Activated T-cell treated with anti-CD3 and anti-CD28 coated beads, Interleukin-2, amount 50 U/mL, for 24 hours (primary cell): ENCODE results near the gene ACKR2.

Source experiments
- DNase-seq: peaks from one replicate; pipeline ENCODE4 v3.0.0-alpha.2; 2020
- H3K27ac Mint-ChIP-seq: 2 replicates; pipeline ENCODE4 v1.8.0; 2020; ENCODE audit warnings: mild to moderate bottlenecking, mixed read lengths
- H3K27me3 Mint-ChIP-seq: 2 replicates; pipeline ENCODE4 v1.8.0; 2020; ENCODE audit warnings: mixed read lengths
- H3K36me3 Mint-ChIP-seq: 2 replicates; pipeline ENCODE4 v1.8.0; 2020; ENCODE audit warnings: low read depth, mixed read lengths
- H3K4me1 Mint-ChIP-seq: 2 replicates; pipeline ENCODE4 v1.8.0; 2020; ENCODE audit warnings: low read depth, mixed read lengths
- H3K4me3 Mint-ChIP-seq: 2 replicates; pipeline ENCODE4 v1.8.0; 2020; ENCODE audit warnings: mild to moderate bottlenecking, moderate library complexity, mixed read lengths
- H3K9me3 Mint-ChIP-seq: 2 replicates; pipeline ENCODE4 v1.8.0; 2020; ENCODE audit warnings: mixed read lengths

ACKR2 gene

DNA sequence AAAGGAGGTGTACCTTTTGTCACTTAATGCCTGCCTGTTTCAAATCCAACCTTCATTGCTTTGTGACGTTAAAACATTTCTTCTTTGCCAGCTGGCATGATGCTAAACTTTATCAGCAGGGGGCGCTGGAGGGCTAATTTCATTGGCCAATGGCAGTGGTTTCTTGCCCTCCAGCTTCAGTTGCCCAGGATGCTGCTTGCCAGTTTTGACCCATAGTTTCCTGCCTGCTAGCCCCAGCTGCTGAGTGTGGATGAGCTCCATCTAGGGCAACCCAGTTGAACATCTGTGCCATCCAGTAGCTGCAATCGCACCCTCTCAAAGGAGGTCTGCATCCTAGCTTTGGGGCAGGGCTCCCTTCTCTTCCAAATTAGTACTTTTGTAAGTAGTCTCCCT is 22.1 kb downstream of the ACKR2 start:
- peak; percentile 77 for DNase-seq
- Mint-ChIP-seq H3K27ac (no peak overlapping the region), H3K4me3 (no peak overlapping the region), H3K9me3 (no peaks in the 10 kb centered on the region), H3K27me3 (peaks cover 4% of the 10 kb centered on the region), H3K36me3 (no peaks in the 10 kb centered on the region), H3K4me1 (peaks cover 4% of the 10 kb centered on the region)

DNA sequence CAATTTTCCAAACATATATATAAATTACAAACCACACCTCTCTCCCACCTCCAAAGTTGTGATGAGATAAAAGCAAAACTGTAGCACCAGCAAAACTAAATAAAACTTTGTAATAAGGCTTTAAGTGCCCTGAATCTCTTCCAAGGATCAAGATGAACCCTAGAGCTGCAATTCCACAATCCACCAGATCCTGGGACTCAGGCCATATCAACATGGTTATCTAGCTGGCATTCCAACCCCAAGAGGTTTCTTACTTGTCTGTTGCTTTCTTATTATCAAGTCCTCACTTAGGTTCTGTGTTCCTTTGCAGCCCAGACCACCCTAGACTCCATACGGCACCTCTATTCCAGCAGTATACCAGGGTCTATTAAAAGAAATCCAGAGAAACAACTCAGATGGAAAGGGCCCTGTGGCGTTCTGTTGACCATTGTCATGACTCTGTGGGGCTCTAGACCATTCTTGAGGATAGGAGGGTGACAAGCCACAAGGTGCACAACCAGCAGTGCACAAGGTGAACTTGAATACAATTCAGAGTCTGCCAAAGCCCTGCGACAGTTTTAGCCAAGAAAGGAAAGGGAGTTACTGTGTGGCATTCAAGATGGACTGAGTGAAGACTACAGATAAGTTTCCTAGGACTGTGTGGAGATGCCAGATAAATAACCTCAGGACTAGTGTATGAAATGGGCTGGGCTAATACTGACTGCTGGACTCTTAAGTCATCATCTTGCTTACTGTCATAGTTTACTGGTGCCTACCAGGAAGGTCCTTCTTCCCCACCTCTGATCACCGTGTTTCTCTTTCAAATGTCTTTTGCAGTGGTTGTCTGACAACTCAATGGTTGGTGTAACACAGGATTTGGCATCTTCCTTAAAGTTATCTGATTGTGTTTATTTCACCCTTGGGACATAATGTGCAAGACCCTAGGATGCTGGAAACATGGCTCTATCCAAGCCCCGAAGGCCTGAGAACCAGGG is 27.2 kb downstream of the ACKR2 start:
- H3K4me3 Mint-ChIP-seq, result no peak overlapping the region
- H3K27me3 Mint-ChIP-seq, result peaks cover 6% of the 10 kb centered on the region
- H3K27ac Mint-ChIP-seq, result no peak overlapping the region

DNA sequence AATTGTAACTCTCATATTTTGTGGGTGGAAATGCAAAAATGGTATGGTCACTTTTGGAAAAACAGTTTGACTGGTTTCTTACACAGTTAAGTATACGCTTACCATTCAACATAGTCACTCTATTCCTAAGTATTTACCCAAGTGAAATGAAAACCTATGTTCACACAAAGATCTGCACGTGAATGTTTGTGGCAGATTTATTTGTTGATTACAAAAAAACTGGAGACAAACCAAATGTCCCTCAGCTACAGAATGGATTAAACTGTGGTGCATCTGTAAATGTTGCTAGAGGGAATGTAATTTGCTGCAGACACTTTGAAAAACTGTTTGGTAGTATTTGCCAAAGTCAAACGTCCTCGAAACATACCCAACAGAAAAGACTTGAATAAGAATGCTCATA is 29.3 kb downstream of the ACKR2 start:
- Mint-ChIP-seq H3K27ac (no peak overlapping the region), H3K36me3 (no peaks in the 10 kb centered on the region), H3K9me3 (no peaks in the 10 kb centered on the region)

More for the DNA sequence above, 27.2 kb downstream of the ACKR2 start:
- no peaks in the 10 kb centered on the region for H3K36me3 Mint-ChIP-seq
- peaks cover 5% of the 10 kb centered on the region for H3K4me1 Mint-ChIP-seq
- no peaks in the 10 kb centered on the region for H3K9me3 Mint-ChIP-seq
- DNase-seq, result no peak

DNA sequence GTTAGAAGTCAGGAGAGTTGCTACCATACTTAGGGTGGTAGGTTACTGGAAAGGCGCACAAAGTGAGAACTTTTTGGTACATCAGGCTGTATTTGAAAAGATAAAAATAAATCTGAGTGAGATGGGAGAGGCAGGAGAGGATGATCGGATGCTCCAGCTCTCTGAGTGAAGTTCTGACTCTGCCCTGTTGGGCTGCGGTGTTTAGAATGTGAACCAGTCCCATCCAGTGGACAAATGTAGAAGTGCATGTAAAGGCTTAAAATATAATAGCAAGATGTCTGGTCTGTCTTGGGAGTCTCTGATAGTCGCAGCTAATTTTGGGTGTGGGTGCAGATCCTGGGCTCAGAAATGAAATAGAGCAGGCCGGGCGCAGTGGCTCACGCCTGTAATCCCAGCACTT is 30.4 kb downstream of the ACKR2 start:
- Mint-ChIP-seq H3K27me3 (peaks cover 6% of the 10 kb centered on the region), H3K36me3 (no peaks in the 10 kb centered on the region), H3K4me1 (peaks cover 5% of the 10 kb centered on the region), H3K4me3 (no peak overlapping the region), H3K9me3 (no peaks in the 10 kb centered on the region), H3K27ac (no peak overlapping the region)
- DNase-seq, result no peak

More for the DNA sequence above, 29.3 kb downstream of the ACKR2 start:
- Mint-ChIP-seq H3K4me1 (peaks cover 5% of the 10 kb centered on the region), H3K4me3 (no peak overlapping the region), H3K27me3 (peaks cover 6% of the 10 kb centered on the region)
- DNase-seq, result no peak

DNA sequence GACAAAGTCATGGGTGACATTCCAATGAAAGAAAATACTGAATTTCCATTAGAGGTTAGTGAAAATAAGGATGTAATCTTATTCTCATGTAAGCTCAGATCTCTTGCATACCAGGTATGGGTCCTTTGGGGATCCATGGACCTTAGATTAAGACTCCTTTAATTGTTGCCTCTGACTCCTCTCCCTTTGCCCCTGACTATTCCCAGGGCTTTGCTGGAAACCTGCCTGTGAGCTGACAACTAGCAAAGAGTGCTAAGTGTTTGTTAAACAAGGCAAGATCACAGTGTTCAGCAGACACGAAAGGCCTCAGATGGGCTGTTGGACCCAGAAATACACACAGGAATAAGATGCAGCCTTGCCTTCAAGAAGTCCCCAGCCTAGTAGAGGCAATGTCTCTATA is 32.1 kb downstream of the ACKR2 start:
- Mint-ChIP-seq H3K36me3 (no peaks in the 10 kb centered on the region), H3K27me3 (peaks cover 6% of the 10 kb centered on the region), H3K4me3 (no peak overlapping the region), H3K9me3 (no peaks in the 10 kb centered on the region), H3K27ac (no peak overlapping the region), H3K4me1 (peaks cover 10% of the 10 kb centered on the region)
- no peak for DNase-seq

DNA sequence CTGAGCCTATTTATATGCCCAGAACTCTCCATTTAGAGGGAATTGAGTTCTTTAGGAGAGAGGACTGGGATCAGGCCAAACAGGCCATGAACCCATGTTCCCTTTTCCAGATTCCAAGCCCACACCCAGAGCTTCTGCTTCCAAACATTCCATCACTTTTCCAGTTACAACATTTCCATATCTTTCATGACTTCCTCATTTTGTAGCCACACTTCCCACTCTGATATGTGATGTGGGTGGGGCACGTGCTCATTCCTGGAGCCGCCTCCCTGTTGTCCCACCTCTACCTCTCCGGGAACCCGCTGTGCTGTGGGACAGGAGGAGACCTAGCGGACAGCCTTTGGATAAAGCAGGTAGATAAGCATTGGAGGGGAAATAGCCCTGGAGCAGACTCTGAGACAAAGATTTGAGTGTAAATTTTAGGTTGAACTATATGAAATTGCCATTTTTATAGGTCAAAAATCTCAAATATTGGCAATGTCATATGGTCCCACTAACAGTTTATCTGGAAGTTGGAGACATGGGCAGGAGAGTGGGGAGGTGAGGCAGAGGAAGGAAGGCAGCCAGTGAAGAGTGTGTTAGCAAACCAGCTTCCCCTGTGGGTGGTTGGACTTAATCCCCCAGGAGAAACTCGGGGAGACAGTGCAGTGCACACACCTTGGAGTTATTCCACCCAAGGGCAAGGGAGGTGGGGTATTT is 34.6 kb downstream of the ACKR2 start:
- H3K27ac Mint-ChIP-seq, result no peak overlapping the region
- H3K4me1 Mint-ChIP-seq, result peaks cover 25% of the 10 kb centered on the region

DNA sequence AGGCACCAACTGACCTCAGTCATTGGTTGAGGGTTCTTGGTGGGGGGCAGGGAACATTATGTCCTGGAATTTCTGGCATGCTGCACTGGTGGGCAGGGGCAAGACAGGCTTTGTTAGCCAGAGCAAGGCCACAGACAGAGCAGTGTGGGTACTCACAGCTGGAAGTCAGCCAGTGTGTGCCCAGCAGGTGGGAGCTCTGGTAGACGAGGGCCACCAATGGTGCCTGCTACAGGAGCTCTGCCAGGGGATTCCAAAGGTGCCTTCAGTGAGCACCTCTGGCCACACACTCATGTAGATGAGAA is 35.1 kb downstream of the ACKR2 start:
- H3K27me3 Mint-ChIP-seq, result peaks cover under 1% of the 10 kb centered on the region
- no peaks in the 10 kb centered on the region for H3K9me3 Mint-ChIP-seq
- H3K27ac Mint-ChIP-seq, result no peak overlapping the region

More for the DNA sequence above, 34.6 kb downstream of the ACKR2 start:
- no peaks in the 10 kb centered on the region for H3K9me3 Mint-ChIP-seq
- no peaks in the 10 kb centered on the region for H3K36me3 Mint-ChIP-seq
- peaks cover 6% of the 10 kb centered on the region for H3K27me3 Mint-ChIP-seq
- no peak overlapping the region for H3K4me3 Mint-ChIP-seq
- no peak for DNase-seq

DNA sequence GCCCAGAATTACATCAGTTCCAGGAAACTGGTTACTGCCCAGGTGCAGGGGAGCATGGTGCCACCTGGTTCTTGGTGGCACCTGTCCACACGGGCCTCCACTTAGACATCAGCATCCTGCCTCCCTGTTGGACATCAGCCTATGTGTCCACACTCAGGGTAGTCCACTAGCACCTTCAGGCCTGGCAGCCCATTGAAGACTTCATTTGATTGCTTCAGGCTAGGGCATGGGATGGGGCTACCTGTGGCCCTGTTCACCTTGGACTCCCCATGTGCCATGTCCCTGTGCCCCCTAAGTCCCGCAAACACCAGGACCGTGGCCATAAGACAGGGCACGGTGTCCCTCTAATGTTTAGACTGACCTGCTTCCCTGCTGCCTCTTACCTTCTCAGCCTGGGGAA is 35.6 kb downstream of the ACKR2 start:
- Mint-ChIP-seq H3K9me3 (no peaks in the 10 kb centered on the region), H3K27me3 (no peaks in the 10 kb centered on the region), H3K4me1 (peaks cover 20% of the 10 kb centered on the region), H3K27ac (no peak overlapping the region), H3K36me3 (no peaks in the 10 kb centered on the region), H3K4me3 (no peak overlapping the region)
- no peak for DNase-seq

More for the DNA sequence above, 35.1 kb downstream of the ACKR2 start:
- no peaks in the 10 kb centered on the region for H3K36me3 Mint-ChIP-seq
- DNase-seq, result no peak
- peaks cover 24% of the 10 kb centered on the region for H3K4me1 Mint-ChIP-seq
- H3K4me3 Mint-ChIP-seq, result no peak overlapping the region

DNA sequence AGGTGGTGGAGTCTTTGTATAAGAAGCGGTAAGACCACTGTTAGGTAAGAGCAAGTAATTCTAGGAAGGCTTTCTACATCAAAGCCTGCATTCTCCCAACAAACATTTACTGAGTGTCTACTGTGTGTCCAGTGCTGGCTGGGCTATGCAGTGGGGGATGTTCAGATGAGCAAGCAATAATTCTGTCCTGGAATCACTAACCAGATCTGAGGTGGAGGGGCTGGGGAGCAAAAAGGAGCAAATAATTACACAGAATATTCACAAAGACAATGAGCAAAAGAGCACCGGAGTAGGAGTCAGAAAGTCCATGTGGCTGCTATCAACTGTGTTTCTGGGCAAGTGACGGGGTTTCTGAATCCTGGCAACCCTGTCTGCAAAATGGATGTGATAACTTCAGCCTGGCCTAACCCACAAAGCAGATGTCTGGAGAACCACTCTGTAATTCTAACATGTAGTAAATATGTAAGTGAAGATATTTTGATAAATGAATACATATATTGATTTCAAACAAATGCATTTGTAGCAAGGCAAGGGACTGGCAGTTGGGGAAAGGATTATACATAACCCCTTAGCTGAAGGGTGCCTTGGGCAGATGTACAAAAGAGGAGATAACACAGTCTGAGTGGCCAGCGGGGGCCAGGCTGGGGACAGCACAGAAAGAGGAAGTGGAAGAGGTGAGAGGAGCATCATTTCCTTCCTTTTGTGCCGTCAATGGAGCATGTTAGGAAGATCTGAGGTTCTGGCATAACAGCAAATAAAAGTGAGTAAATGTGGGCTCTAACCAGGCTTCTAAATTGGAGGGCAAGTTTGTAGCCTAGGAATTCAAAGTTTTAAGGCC is 37.7 kb downstream of the ACKR2 start:
- Mint-ChIP-seq H3K9me3 (no peaks in the 10 kb centered on the region), H3K27ac (peak overlapping the region; percentile 55), H3K4me3 (no peak overlapping the region), H3K4me1 (peaks cover 20% of the 10 kb centered on the region), H3K27me3 (no peaks in the 10 kb centered on the region), H3K36me3 (no peaks in the 10 kb centered on the region)
- no peak for DNase-seq

DNA sequence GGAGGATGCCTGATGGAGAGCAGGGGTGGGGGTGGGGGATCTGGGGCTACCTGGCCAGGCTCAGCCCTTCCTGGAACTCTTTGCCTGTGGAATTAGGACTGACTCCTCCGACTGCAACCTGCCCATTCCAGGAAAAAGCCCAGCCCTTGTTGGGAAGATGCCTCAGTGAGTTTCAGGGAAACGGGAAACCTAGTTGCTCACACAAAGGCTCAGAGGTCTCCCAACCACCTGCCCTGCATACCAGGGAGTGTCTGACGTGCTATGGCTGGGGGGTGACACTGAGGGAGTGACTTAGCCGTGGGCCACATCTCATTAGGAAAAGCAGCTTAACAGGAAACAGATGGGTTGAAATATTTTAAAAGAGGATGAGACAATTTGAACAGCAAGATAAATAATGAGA is 38.5 kb downstream of the ACKR2 start:
- no peaks in the 10 kb centered on the region for H3K9me3 Mint-ChIP-seq
- H3K36me3 Mint-ChIP-seq, result no peaks in the 10 kb centered on the region
- H3K27ac Mint-ChIP-seq, result no peak overlapping the region

DNA sequence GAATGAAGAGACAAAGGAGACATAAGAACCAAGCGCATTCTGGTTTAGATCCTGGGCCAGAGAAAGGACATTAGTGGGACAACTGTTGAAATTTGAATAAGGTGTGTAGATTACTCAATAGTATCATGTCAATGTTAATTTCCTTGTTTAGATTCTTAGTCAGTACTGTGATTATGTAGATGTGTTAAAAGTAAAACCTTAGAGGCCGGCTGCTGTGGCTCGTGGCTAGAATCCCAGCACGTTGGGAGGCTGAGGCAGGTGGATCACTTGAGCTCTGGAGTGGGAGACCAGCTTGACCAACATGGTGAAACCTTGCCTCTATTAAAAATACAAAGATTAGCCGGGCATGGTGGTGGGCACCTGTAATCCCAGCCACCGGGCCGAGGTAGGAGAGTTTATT is 39.8 kb downstream of the ACKR2 start:
- Mint-ChIP-seq H3K27ac (no peak overlapping the region), H3K4me1 (peaks cover 20% of the 10 kb centered on the region), H3K27me3 (peaks cover 3% of the 10 kb centered on the region), H3K4me3 (no peak overlapping the region), H3K36me3 (no peaks in the 10 kb centered on the region), H3K9me3 (no peaks in the 10 kb centered on the region)
- DNase-seq, result no peak

More for the DNA sequence above, 38.5 kb downstream of the ACKR2 start:
- no peak overlapping the region for H3K4me3 Mint-ChIP-seq
- no peaks in the 10 kb centered on the region for H3K27me3 Mint-ChIP-seq
- peaks cover 20% of the 10 kb centered on the region for H3K4me1 Mint-ChIP-seq
- DNase-seq, result no peak

DNA sequence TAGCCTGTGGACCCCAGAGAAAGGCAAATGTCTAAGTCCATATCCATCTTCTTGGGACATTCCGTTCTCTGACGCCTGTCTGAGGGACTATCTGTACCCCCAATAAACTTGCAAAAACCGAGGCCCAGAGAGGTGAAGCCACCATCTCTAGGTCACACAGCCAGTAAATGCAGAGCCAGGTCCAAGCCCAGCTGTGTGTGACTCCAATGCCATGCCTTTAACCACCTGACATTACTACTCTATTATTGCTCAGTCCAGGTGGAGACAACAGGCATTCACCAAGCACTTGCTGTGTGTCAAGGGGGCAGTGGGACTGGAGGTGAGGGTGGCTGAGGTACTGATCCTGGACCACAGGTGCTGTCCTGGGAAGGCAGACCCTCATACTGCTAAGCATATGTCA is 41.0 kb downstream of the ACKR2 start:
- H3K9me3 Mint-ChIP-seq, result no peaks in the 10 kb centered on the region
- no peak overlapping the region for H3K27ac Mint-ChIP-seq
- peaks cover 20% of the 10 kb centered on the region for H3K4me1 Mint-ChIP-seq
- H3K36me3 Mint-ChIP-seq, result no peaks in the 10 kb centered on the region
- H3K27me3 Mint-ChIP-seq, result peaks cover 4% of the 10 kb centered on the region
- DNase-seq, result no peak
- no peak overlapping the region for H3K4me3 Mint-ChIP-seq

DNA sequence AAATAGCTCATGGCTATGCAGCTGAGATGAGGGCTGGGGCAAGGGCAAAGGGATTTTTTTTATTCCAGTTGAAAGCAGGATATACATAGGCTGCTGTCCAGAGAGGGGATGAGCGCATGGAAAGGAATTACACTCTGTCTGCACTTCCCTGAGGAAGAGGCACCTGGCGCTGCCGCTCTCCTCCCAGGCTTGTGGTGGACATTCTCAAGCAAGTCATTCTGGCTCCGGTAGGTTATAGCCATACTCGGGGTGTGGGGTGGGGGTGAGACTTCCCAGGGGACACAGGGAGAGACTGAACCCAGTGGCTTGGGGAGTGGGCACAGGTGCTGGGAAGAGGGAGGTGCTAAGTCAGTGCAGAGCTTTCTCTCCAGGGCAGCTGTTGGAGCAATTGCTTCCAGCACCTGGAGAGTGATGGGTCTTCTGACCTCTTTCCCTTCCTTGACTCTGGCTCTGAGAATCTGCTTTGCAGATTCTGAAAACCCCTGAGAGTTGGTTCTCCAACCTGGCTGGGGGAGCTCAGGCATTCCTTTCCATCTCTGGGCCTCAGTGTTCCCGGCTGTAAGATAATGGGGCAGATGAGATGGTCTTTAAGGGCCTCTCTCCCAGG is 42.1 kb downstream of the ACKR2 start:
- no peak overlapping the region for H3K27ac Mint-ChIP-seq
- DNase-seq, result no peak
- no peak overlapping the region for H3K4me3 Mint-ChIP-seq
- peaks cover 4% of the 10 kb centered on the region for H3K27me3 Mint-ChIP-seq
- H3K4me1 Mint-ChIP-seq, result peaks cover 15% of the 10 kb centered on the region
- no peaks in the 10 kb centered on the region for H3K36me3 Mint-ChIP-seq
- H3K9me3 Mint-ChIP-seq, result no peaks in the 10 kb centered on the region

DNA sequence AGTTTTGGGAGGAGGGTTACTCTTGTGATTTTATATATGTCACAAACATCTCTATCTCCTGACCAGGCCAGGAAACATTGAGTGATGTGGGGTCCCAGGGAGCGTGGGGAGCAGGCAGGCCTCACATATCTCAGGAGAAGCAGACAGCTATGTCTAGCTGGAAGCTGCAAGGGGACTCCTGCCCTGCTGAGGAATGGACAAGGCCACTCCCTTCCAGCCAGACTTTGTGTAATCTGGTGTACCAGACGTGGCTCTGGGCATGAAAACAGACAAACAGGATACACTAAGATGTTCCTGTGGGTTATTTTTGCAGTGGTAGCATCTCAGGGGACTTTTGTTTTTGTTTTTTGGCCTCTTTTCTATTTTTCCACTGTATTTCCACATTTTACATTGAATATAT is 43.2 kb downstream of the ACKR2 start:
- H3K27me3 Mint-ChIP-seq, result peaks cover 4% of the 10 kb centered on the region
- H3K36me3 Mint-ChIP-seq, result no peaks in the 10 kb centered on the region
- no peaks in the 10 kb centered on the region for H3K9me3 Mint-ChIP-seq
- no peak overlapping the region for H3K27ac Mint-ChIP-seq
- peaks cover 4% of the 10 kb centered on the region for H3K4me1 Mint-ChIP-seq
- no peak for DNase-seq
- H3K4me3 Mint-ChIP-seq, result no peak overlapping the region
